DMS 273 treated with DMSO at 0.1 percent for 48 hours (cell line): Measurements from ENCODE around the gene ZNF511.

Source experiments
- DNase-seq: peaks from one replicate; lab custom pipeline; 2025; lab: John Stamatoyannopoulos, UW

Gene ZNF511

DNA sequence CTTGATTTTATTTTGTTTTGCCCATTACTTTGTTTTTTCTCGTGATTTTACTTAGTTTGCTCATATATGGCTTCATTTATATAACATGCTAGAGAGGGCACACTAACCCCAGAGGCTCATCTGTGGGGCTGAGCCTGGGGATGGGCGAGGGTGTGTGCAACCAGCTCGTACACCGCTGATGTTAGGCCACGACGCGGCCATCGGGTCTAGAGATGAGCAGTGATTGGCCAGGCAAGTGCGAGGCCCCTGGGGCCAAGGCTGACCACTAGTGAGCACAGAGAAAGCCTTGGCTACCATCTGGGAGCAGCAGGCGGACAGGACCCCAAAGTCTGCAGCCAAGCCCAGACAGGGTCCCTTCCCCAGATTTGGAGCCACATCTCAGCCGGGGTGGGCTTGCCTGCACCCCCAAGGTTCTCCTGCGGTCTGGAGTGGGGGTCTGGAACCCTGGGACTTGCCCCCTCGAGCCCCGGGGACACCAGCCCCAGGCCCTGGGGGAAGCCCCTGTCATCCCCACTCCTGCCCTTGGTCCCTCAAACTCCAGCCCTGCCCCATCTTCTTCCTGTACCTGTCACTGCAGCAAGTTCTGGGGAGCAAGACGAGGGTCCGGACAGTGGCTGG lies 45.4 kb downstream of the ZNF511 start:
- no peak for DNase-seq

DNA sequence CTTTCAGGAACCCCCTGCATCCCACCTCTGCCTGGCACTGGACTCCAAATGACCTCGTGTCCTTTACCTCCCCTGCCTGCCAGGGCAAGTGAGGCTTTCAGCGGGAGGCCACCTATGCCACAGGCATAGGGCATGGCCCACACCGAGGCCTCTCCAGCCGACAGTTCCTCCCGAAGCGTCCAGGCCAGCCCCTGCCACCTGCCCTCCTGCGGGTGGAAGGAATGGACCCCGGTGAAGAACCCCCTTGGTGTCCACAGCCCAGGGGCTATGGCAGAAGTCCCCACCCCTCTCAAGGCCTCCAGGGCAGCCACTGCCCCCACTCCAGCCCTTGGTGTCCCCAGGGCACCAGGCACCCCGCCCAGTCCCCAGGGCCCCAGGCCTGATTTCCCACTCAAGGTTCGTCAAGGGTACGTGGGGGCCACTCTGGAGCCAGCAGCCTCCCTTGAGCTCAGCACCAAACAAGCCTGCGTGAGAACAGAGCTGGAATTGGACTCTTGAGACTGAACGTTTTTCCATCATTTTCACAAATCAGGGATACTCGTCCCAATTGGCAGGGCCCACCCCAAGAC lies 46.0 kb downstream of the ZNF511 start:
- DNase-seq = no peak

- no peak for DNase-seq
Observed at GRCh38 chr10:133355266-133355665, 46.6 kb downstream of the ZNF511 start.

DNA sequence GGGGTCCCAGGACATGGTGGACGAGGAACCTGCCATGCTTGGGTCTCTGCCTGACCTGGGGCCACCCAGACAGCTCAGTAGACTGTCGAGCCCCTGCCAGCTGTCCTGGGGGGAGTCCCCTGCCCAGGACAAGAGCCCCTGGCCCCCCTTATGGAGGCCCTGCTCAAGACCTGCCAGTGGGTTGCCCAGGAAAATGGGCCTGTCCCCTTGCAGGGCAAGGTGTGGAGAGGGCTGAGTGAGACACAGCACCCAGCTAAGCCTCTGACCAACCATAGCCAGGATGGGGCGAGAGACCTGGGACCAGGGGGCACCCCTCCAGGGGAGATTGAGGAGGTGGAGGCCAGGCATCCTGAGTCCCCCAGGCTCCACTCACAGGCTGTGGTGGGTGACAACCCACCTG lies 47.3 kb downstream of the ZNF511 start:
- DNase-seq = no peak

GRCh38 chr10:133356549-133357284 lies 48.0 kb downstream of the ZNF511 start:
- DNase-seq = no peak

DNA sequence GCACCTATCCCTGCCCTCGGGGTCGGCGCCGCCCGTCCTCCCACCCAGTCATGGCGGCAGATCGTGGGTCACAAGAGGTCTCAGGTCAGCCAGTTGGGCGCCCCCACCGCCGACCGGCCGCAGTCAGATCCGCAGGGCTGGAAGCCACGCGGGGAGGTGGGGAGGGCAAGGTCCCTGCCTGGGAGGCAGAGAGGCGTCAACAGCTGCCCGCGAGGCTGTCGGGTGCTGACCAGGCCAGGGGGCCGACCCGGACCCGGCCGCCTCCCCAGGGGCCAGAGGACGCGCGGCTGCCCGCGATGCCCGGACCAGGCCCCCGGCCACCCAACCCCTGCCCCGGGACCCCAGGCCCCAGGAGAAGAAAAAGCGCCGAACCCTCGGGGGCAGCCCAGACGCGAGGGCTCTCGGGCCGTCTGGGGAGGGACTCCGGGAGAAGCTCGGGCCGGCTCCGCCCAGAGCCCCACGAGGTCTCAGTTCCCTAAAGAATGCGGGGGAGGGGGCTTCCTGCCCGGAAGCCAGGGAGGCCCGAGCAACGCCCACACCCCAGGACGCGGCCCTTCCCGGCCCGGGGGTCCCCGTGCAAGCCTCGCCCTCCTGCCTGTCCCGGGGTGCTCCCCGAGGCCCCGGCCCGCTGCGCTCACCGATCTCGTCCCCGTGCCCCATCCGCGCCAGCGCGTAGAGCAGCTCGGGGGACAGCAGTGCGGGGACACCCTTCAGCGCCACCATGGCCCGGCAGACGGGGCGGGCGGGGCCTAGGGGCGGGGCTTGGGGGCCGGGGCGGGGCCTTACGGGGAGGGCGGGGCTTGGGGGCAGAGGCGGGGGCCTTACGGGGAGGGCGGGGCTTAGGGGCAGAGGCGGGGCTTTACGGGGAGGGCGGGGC lies 48.8 kb downstream of the ZNF511 start, which contains the start of gene FUOM:
Gene FUOM (minus strand): TSS at position 735 of the 877 bp plus-strand sequence. CDS start 12 bp downstream, at position 723.
- DNase-seq = no peak

- no peak for DNase-seq
Observed at GRCh38 chr10:133358162-133358924, 49.6 kb downstream of the ZNF511 start.

GRCh38 chr10:133358925-133359310 lies 50.2 kb downstream of the ZNF511 start:
- no peak for DNase-seq

DNA sequence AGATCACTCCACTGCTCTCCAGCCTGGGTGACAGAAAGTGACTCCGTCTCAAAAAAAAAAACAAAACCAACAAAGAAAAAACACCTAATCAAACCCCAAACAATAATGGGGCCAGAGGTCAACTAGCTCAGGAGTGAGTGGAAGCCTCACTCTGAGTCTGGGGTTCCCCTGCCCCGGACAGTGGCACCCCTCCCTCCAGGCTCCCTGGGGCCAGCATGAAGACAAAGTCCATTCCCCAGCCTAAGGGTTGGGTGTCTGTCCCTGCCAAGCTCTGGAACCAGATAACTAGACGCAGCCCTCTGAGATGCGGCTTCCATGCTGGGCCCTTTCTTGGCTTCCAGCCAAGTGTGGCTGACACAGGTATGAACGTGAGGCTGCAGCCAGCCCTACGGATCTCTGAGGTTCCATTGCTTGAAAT lies 50.8 kb downstream of the ZNF511 start:
- no peak for DNase-seq

DNA sequence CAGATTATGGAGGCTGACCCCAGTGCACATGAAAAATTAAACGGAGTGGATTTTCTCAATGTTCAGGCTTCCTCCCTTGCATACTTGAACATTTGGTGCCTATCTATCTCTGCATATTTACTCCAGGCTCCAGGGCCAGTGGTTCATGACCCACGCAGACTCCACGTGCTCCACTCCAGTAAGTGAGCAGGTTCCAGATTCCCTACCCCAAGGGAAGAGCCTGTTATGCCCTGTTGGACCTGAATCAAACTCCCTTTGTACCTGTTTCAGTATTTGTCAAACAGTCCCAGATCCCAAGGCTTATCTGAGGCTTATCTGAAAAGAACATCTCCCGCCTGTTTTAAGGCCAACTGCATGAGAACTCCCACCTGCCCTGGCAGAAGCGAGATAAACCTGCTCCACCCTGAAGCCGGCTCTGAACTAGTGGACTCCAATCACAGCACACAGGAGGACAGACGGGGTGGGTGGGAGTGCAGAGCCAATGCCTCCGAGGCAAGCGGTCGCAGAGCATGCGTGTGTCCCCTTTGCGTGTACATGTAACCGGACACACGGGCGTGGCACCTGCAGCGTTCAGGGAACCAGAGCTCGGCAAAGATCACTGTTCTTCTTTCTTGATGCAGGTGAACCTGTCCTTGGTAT lies 51.4 kb downstream of the ZNF511 start:
- DNase-seq = no peak

GRCh38 chr10:133361227-133361626 lies 52.5 kb downstream of the ZNF511 start:
- no peak for DNase-seq

DNA sequence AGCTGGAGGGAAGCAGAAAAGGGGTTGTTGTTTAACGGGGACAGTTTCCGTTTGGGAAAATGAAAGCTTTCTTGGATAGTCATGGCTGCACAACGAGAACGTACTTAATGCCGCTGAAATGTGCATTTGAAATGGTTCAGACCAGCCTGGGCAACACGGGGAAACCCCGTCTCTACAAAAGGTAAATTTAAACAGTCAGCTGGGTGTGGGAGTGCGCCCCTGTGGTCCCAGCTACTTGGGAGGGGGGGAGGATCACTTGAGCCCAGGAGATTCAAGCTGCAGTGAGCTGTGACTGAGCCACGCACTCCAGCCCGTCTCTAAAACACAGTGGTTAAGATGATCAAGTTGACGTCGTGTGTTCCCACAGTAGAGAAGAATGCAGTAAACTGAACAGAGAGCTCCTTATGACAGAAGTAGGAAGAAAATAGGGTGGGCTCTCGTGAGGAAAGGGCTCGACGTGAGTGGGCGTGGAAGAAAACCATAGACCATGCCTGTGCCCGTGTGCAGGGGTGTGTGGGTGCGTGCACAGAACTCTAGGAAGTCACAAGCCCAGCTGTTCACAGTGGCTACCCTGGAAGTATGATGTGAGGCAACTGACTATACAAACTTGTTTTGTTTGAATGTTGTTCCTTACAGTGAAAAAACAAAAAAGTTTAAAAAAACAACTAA lies 53.2 kb downstream of the ZNF511 start:
- no peak for DNase-seq
